ENCODE data around the gene SYTL1.

Gene SYTL1

DNA sequence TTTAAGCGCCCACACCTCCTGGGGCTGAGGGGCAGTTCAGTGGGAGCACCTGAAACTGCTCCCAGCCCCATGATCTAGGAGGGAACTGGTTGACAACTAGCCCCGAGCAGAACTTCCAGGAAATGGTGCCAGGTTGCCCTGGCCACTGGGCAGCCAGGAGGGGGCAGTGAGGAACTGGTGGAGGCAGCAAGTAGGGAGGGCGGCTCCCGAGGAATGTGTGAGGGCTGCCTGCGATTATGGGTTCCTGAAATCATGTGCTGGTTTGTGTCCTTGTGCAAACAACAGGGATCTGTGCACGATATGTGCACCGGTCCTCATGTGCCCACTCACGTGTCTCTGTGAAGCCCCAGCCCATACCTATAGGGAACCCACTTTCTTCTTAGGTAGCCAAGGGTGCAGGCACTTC is 60.5 kb downstream of the SYTL1 start:
- DNase-seq (ENCODE audit: low read depth in 2 of 3, low spot score in 2 of 3) = no peak

DNA sequence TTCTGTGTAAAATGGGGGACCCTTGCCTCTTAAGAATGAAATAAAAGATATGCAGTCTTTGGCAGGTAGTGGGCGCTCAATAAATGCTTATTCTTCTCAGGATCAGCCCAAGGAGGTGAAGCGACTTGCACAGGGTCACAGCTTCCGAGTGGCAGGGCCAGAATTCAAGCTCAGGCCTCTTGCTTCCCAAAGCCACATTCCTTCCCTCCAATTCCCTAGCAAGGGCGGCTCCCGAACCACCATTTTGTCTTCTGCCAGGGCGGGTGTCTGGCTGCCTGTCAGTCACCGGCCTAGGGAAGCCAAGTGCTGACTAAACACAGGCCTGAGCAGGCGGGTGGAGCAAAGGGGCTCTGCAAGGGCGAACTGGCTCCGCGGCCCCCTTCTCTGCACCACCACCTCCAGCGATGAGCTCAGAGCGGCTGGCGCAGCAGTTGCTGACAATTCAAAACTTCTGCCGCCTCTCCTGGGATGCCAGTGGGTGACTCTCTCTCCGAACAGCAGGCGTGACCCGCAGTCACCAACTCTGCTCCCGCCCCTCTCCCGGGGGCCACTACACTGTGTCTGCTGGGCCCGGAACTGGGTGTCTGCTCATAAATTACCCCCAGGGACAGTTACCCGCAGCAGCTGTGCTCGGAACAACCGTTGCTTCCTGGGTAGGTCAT is 61.4 kb downstream of the SYTL1 start:
- DNase-seq (ENCODE audit: low read depth in 2 of 3, low spot score in 2 of 3) = no peak
